CD4-positive, alpha-beta T cell (primary cell): ENCODE measurements around the gene ARHGEF28. TPM values are rescaled to one million over a fixed set of nuclear protein-coding genes. Genes with fewer than 3 reads are reported as not detected.

Experiments used
- ATAC-seq: fragments of 200-7000 bp; cut with Tn5 transposase; one replicate; pipeline ENCODE4 v1.10.0; 2022; ENCODE audit warnings: mild to moderate bottlenecking; ENCODE audit not compliant: poor library complexity
- CTCF ChIA-PET: fragments of 350-600 bp; sonication (Branson Sonifier 250); formaldehyde crosslinking; loops from one replicate; lab custom pipeline; 2021; ENCODE audit warnings: antibody characterized with exemption, inconsistent platforms; lab: Charles Lee
- POLR2A ChIA-PET: fragments of 350-600 bp; sonication (Branson Sonifier 250); formaldehyde crosslinking; loops from one replicate; lab custom pipeline; 2021; ENCODE audit warnings: antibody characterized with exemption, inconsistent platforms; lab: Charles Lee
- DNase-seq, 14 experiments: peaks; one replicate each; pipeline ENCODE4 v3.0.0-alpha.2; 2013 to 2020; ENCODE audit warnings: mixed read lengths in 2 of 14
- H3K27ac ChIP-seq, 2 donors: one replicate each; pipeline versions ENCODE4 v1.5.1 to v1.7.0; 2013; ENCODE audit warnings: low read length in 2 of 2, low read depth in 1 of 2, mild to moderate bottlenecking in 1 of 2
- H3K27me3 ChIP-seq, 2 experiments: 1 replicate in 1 of 2; 2 replicates in 1 of 2; pipeline versions ENCODE4 v1.6.1 to v1.7.0; 2013; ENCODE audit warnings: low read length in 2 of 2, control low read depth in 1 of 2, mild to moderate bottlenecking in 1 of 2, moderate library complexity in 1 of 2; ENCODE audit not compliant: insufficient read depth in 2 of 2, control insufficient read depth in 1 of 2
- H3K36me3 ChIP-seq: one replicate; pipeline ENCODE4 v1.6.1; 2013; ENCODE audit warnings: low read length, control low read depth; ENCODE audit not compliant: insufficient read depth
- H3K4me1 ChIP-seq: one replicate; pipeline ENCODE4 v1.6.1; 2013; ENCODE audit warnings: low read length, control low read depth; ENCODE audit not compliant: insufficient read depth
- H3K4me3 ChIP-seq: one replicate; pipeline ENCODE4 v1.5.1; 2013; ENCODE audit warnings: mild to moderate bottlenecking, low read length, moderate library complexity
- H3K9me3 ChIP-seq, 2 experiments: 1 replicate in 1 of 2; 2 replicates in 1 of 2; pipeline versions ENCODE4 v1.6.1 to v1.7.0; 2013; ENCODE audit warnings: low read length in 2 of 2, mild to moderate bottlenecking in 2 of 2, control low read depth in 1 of 2, moderate library complexity in 1 of 2; ENCODE audit not compliant: control insufficient read depth in 1 of 2, insufficient read depth in 1 of 2
- H3K27ac Mint-ChIP-seq: one replicate; pipeline ENCODE4 v1.8.0; 2020; ENCODE audit warnings: mixed read lengths
- H3K27me3 Mint-ChIP-seq: one replicate; pipeline ENCODE4 v1.8.0; 2021; ENCODE audit warnings: mixed read lengths
- H3K36me3 Mint-ChIP-seq: one replicate; pipeline ENCODE4 v1.8.0; 2021; ENCODE audit warnings: low read depth, mixed read lengths
- H3K4me1 Mint-ChIP-seq: one replicate; pipeline ENCODE4 v1.8.0; 2021; ENCODE audit warnings: low read depth, mixed read lengths
- H3K4me3 Mint-ChIP-seq: one replicate; pipeline ENCODE4 v1.8.0; 2020; ENCODE audit warnings: mild to moderate bottlenecking, mixed read lengths
- H3K9me3 Mint-ChIP-seq: one replicate; pipeline ENCODE4 v1.8.0; 2020; ENCODE audit warnings: mixed read lengths
- CTCF ChIP-seq: fragments of 200-600 bp; IDR thresholded peaks from one replicate; pipeline ENCODE4 v1.8.0; 2022; ENCODE audit warnings: antibody characterized with exemption, mild to moderate bottlenecking
- intact Hi-C, 2 experiments: fragments of 100-400 bp; cut with DNase I in 1 of 2; cut with micrococcal nuclease in 1 of 2; formaldehyde crosslinking; loops; one replicate each; pipeline versions ENCODE4 v1.15.1 to v1.9.0; 2023 to 2025; cut with DNase I, micrococcal nuclease
- total RNA-seq, 174 experiments: library from RNA in 2 of 174; stranded (reverse) in 2 of 174; gene quantifications; one replicate each; pipeline ENCODE4 v1.2.3 and lab custom pipeline; 2021 to 2026

ARHGEF28 gene
- total RNA-seq, 2 experiments from 2014 or later, result not detected

GRCh38 chr5:73844165-73844564 is 218.2 kb downstream of the ARHGEF28 start:
- CTCF ChIA-PET, result no interaction called here
- no peak for TF ChIP-seq CTCF
- Histone ChIP-seq H3K27me3 (no peaks in the 10 kb centered on the region), H3K27ac (no peak overlapping the region), H3K9me3 (no peaks in the 10 kb centered on the region), H3K4me3 (no peak overlapping the region), H3K4me1 (no peaks in the 10 kb centered on the region), H3K36me3 (no peaks in the 10 kb centered on the region)
- no peak for DNase-seq
- no peak overlapping the region for H3K4me3 Mint-ChIP-seq
- H3K27me3 Mint-ChIP-seq, result peaks cover 33% of the 10 kb centered on the region
- POLR2A ChIA-PET, result no interaction called here
- no peak for ATAC-seq
- H3K4me1 Mint-ChIP-seq, result no peaks in the 10 kb centered on the region
- intact Hi-C loops, result no loop called here
- H3K36me3 Mint-ChIP-seq, result no peaks in the 10 kb centered on the region
- no peaks in the 10 kb centered on the region for H3K9me3 Mint-ChIP-seq
- H3K27ac Mint-ChIP-seq, result no peak overlapping the region

- no peaks in the 10 kb centered on the region for H3K9me3 Mint-ChIP-seq
- TF ChIP-seq CTCF, result no peak
- Histone ChIP-seq H3K4me1 (no peaks in the 10 kb centered on the region), H3K27me3 (no peaks in the 10 kb centered on the region), H3K4me3 (no peak overlapping the region), H3K9me3 (no peaks in the 10 kb centered on the region), H3K27ac (no peak overlapping the region), H3K36me3 (no peaks in the 10 kb centered on the region)
- no peak for DNase-seq
- POLR2A ChIA-PET, result no interaction called here
- CTCF ChIA-PET, result no interaction called here
- H3K36me3 Mint-ChIP-seq, result no peaks in the 10 kb centered on the region
- no peak overlapping the region for H3K4me3 Mint-ChIP-seq
- H3K27me3 Mint-ChIP-seq, result peaks cover 22% of the 10 kb centered on the region
- intact Hi-C loops, result no loop called here
- no peaks in the 10 kb centered on the region for H3K4me1 Mint-ChIP-seq
- ATAC-seq, result no peak
- no peak overlapping the region for H3K27ac Mint-ChIP-seq
Measured at GRCh38 chr5:73851471-73852181, 225.6 kb downstream of the ARHGEF28 start.

GRCh38 chr5:73853091-73853490 is 227.1 kb downstream of the ARHGEF28 start:
- DNase-seq (no peak), ATAC-seq (no peak)
- no peak overlapping the region for H3K4me3 Mint-ChIP-seq
- CTCF ChIA-PET, result no interaction called here
- TF ChIP-seq CTCF, result no peak
- H3K9me3 Mint-ChIP-seq, result no peaks in the 10 kb centered on the region
- peaks cover 22% of the 10 kb centered on the region for H3K27me3 Mint-ChIP-seq
- Histone ChIP-seq H3K36me3 (no peaks in the 10 kb centered on the region), H3K4me1 (no peaks in the 10 kb centered on the region), H3K4me3 (no peak overlapping the region), H3K27ac (no peak overlapping the region), H3K9me3 (no peaks in the 10 kb centered on the region), H3K27me3 (no peaks in the 10 kb centered on the region)
- H3K36me3 Mint-ChIP-seq, result no peaks in the 10 kb centered on the region
- POLR2A ChIA-PET, result no interaction called here
- intact Hi-C loops, result no loop called here
- H3K27ac Mint-ChIP-seq, result no peak overlapping the region
- H3K4me1 Mint-ChIP-seq, result no peaks in the 10 kb centered on the region
